AML-193 (cell line): Measurements from ENCODE around the gene ESRRB.
A peak's percentile ranks its signal among the peaks of the same experiment; 100 is the strongest.

Source experiments
- DNase-seq, 2 experiments: peaks; one replicate each; lab custom pipeline; 2025; lab: John Stamatoyannopoulos, UW

Gene ESRRB

GRCh38 chr14:76450476-76450875, 74.5 kb downstream of the ESRRB start:
- no peak for DNase-seq

GRCh38 chr14:76456200-76456599, 80.3 kb downstream of the ESRRB start:
- DNase-seq, result peak; percentile 1 to 24

- no peak for DNase-seq
Observed at GRCh38 chr14:76456891-76457586, 81.1 kb downstream of the ESRRB start.

GRCh38 chr14:76457841-76458240, 81.9 kb downstream of the ESRRB start:
- DNase-seq, result no peak

- DNase-seq, result no peak
Observed at GRCh38 chr14:76461886-76462285, 85.9 kb downstream of the ESRRB start.

- DNase-seq, result no peak
Observed at GRCh38 chr14:76462330-76462729, 86.4 kb downstream of the ESRRB start.

- DNase-seq, result no peak
Observed at GRCh38 chr14:76463105-76463504, 87.2 kb downstream of the ESRRB start.

- DNase-seq, result no peak
Observed at GRCh38 chr14:76464856-76465255, 88.9 kb downstream of the ESRRB start.

GRCh38 chr14:76465664-76466063, 89.7 kb downstream of the ESRRB start:
- DNase-seq, result no peak

- no peak for DNase-seq
Observed at GRCh38 chr14:76467711-76468155, 91.8 kb downstream of the ESRRB start.

GRCh38 chr14:76472199-76472723, 96.3 kb downstream of the ESRRB start:
- DNase-seq, result no peak

- no peak for DNase-seq
Observed at GRCh38 chr14:76473481-76474263, 97.7 kb downstream of the ESRRB start.

- no peak for DNase-seq
Observed at GRCh38 chr14:76480426-76480825, 104.5 kb downstream of the ESRRB start.

- DNase-seq, result no peak
Observed at GRCh38 chr14:76484355-76484754, 108.4 kb downstream of the ESRRB start.

GRCh38 chr14:76486251-76486743, 110.4 kb downstream of the ESRRB start:
- no peak for DNase-seq

GRCh38 chr14:76488551-76488950, 112.6 kb downstream of the ESRRB start:
- DNase-seq, result no peak

GRCh38 chr14:76489667-76490066, 113.7 kb downstream of the ESRRB start:
- no peak for DNase-seq

GRCh38 chr14:76490111-76490510, 114.2 kb downstream of the ESRRB start:
- DNase-seq, result no peak

- no peak for DNase-seq
Observed at GRCh38 chr14:76490735-76491134, 114.8 kb downstream of the ESRRB start.

- no peak for DNase-seq
Observed at GRCh38 chr14:76491172-76491930, 115.4 kb downstream of the ESRRB start.

- no peak for DNase-seq
Observed at GRCh38 chr14:76495983-76496382, 120.0 kb downstream of the ESRRB start.

GRCh38 chr14:76496595-76496994, 120.7 kb downstream of the ESRRB start:
- no peak for DNase-seq
